Measurements from ENCODE around the gene SLC25A40.

- TF ChIP-seq SIN3A (IDR thresholded peaks at IDR 0.05; ENCODE audit: borderline replicate concordance, insufficient read depth, low read depth, low read length) (no peak), CTCF (IDR thresholded peaks at IDR 0.05) (no peak)
Measured at GRCh38 chr7:87810726-87811125, 65.4 kb downstream of the SLC25A40 start.
